ENCODE data around the gene PRRC2B.
"Not testable (repeated sequence)": the region's sequence is repeated elsewhere in the genome, so short reads cannot be mapped to it uniquely, and the experiment has no call there.

The PRRC2B gene

GRCh38 chr9:131491001-131491710, 97.3 kb downstream of the PRRC2B start:
- no peak for DNase-seq

DNA sequence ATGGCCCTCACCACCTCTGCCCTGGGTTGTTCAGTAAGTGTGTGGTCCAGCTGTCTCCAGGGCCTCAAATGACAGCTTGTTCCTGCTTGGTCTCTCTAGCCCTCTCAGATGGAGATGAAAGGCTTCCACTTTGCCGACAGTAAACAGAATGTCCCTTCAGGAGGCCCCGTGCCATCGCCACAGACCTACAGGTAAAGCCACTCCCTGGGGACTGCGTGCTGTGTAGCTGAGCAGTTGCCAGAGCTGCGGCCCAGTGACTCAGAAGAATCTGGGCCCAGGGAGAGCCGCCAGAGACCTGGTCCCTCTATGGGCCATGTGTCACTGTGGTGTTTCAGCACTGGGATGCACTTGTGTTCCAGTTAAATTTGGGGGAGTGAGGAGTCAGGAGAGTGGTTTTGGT, 98.2 kb downstream of the PRRC2B start:
- no peak for DNase-seq

- DNase-seq, result no peak
These were observed 100.5 kb downstream of the PRRC2B start for GRCh38 chr9:131494296-131494870.

DNA sequence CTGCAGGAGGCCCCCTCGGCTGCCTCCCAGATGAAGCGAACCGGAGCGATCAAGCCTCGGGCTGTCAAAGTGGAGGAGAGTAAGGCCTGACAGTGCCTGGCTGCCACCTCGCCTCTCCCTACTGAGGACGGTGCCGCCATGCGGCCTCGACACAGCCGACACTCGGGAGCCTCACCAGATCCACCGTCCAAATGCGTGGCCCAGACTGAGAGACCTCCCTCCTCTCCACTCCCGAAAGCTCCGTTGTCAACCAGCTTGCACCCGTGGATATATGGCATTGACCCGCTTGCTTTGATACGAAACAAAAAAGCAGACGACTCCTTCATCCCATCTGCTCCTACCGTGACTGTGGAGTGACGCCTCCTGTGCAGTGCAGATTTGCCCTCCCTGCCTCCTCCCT, 101.9 kb downstream of the PRRC2B start:
- no peak for DNase-seq

DNA sequence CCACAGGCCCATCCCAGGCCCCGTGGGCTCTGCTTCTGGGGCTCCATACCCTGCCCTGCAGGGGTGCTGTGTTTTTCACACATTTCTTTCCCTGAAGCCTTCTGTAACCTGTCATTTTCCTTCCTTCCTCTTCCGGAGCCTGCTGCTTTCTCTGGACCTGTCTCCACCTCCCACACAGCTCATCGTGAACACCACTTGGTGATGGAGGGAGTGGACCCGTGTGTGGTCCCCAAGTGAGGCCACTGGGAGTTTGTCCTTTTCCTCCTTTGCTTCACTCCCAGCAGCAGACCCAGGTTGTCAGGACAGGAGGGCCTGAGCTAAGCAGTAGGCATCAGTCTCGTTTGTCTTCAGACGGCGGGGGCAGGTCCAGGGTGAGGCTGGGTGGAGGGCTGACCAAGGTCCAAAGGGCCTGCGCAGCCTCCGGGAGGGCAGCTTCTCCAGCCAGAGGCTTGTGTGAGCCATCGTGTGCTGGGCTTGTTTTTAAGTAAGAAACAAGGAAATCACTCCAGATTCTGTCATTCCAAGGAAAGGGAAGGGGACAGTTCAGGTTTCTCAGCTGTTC, 103.0 kb downstream of the PRRC2B start:
- DNase-seq, result no peak

GRCh38 chr9:131499254-131499767, 105.4 kb downstream of the PRRC2B start:
- DNase-seq, result no peak

DNA sequence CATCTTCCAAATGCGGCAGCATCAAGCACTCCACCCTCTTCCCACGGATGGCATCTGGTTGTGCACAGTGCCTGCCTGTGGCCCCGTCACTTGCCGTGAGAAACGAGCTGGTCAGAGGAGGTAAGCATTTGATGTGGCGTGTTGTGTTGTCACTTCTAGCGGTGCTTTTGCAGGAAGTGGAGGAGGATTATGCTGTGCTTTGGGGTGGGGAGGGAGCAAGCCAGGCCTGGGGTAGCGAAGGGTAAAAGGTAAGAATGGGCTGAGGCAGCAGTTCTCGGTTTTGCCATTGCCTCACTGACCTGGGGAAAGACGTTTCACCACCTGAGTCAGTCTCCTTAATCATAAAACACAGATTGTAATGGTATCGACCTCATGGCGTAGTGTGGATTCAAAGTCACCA, 106.5 kb downstream of the PRRC2B start:
- DNase-seq, result no peak

GRCh38 chr9:131500939-131501541, 107.2 kb downstream of the PRRC2B start:
- peak; percentile 57 for DNase-seq

GRCh38 chr9:131502781-131503625, 109.1 kb downstream of the PRRC2B start, which contains the start of gene POMT1:
Gene POMT1, plus strand, starts transcription at chr9:131502918. Its CDS starts 1,301 bp downstream, at chr9:131504219.
- peak; percentile 70 for DNase-seq

GRCh38 chr9:131503626-131504465, 110.0 kb downstream of the PRRC2B start:
- DNase-seq, result peak; percentile 8

DNA sequence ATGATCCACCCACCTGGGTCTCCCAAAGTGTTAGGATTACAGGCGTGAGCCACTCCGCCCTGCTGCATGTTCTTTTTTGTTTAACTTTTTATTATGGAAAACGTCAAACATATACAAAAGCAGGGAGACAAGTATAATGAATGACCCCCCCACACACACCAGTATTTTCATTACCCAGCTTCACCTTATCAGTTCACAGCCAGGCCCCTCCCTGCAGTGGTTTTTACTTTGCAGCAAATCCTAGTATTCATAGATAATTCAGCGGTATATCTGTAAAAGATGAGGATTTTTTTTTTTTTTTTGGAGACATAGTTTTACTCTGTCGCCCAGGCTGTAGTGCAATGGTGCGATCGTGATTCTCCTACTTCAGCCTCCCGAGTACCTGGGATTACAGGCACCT, 111.1 kb downstream of the PRRC2B start:
- DNase-seq, result no peak

DNA sequence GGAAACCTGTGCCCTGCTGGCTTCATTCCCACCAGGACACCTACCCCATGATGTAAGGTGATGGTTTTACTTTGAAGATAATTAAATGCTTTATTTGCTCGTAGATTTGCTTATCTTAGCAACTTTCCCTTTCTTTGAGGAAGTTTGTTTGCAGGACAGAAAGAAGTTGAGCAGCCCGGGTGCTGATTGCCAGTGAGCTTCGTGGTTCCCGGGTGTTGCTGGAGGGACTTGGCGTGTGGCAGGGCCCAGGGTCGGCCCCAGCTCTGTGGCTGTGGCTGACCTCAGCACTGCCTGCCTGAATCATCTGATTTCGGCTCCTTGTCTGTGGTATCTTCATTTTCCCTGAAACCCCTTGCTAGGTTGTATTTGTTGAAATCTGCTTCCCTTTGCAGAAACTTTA, 117.5 kb downstream of the PRRC2B start:
- DNase-seq, result no peak

DNA sequence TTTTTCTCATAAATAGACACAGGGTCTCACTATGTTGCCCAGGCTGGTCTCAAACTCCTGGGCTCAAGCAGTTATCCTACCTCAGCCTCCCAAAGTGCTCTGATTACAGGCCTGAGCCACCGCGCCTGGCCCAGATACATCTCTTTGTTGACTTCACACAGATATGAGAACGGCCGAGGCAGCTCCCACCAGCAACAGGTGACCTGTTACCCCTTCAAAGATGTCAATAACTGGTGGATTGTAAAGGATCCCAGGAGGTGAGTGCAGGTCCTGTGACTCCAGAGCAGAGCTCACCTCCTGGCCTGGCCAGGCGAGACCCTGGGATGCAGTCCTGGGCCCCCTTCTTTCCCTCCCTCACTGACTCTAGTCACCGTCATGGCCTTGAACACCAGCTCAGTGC, 118.0 kb downstream of the PRRC2B start:
- DNase-seq, result no peak

GRCh38 chr9:131513177-131513576, 119.3 kb downstream of the PRRC2B start:
- no peak for DNase-seq

- not testable (repeated sequence) for DNase-seq
These were observed 121.7 kb downstream of the PRRC2B start for GRCh38 chr9:131515559-131516031.

DNA sequence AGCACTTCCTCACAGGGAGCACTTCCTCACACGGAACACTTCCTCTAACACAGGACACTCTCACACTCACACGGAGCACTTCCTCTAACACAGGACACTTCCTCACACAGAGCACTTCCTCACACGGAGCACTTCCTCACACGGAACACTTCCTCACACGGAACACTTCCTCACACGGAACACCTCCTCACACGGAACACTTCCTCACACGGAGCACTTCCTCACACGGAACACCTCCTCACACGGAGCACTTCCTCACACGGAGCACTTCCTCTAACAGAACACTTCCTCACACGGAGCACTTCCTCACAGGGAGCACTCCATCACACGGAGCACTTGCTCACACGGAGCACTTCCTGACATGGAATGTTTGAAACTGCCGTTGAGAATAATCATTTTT, 122.2 kb downstream of the PRRC2B start:
- no peak for DNase-seq

GRCh38 chr9:131516930-131517329, 123.0 kb downstream of the PRRC2B start:
- DNase-seq, result no peak

DNA sequence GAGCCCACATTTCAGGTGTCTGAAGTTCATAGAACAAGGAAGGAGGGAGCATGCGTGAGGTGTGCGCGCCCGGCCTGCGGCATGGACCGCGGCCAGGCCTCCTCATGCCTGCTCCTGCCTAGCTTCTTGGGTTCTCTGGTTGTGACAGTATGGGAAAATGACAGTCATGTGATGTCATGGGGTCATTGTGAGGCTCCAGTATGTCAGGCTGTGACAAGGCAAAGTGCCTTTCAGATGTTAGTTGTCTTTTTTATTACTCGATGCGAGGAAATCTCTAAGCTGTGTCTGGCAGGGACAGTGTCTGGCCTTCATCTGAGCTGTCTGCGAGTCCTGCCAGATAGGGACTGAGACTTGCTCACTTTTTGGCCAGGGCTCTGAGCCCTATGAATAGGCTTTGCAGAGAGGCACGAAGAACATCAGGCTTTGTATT, 123.9 kb downstream of the PRRC2B start:
- DNase-seq, result no peak

DNA sequence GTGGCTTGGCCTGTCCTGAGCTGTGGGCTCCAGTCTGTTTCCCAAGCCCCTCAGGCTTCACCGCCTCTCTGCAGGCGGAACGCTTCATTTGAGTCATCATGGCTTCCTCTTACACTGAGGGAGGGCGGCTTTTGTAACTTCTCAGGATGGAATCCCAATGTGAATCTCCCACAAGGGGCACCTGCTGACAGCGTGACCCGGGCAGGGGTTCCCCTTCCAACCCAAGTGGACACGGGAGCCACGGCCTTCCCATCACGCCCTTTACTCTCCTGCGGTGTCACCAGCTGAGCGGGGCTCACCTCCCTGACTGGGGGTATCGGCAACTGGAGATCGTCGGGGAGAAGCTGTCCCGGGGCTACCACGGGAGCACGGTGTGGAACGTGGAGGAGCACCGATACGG, 124.7 kb downstream of the PRRC2B start:
- no peak for DNase-seq

DNA sequence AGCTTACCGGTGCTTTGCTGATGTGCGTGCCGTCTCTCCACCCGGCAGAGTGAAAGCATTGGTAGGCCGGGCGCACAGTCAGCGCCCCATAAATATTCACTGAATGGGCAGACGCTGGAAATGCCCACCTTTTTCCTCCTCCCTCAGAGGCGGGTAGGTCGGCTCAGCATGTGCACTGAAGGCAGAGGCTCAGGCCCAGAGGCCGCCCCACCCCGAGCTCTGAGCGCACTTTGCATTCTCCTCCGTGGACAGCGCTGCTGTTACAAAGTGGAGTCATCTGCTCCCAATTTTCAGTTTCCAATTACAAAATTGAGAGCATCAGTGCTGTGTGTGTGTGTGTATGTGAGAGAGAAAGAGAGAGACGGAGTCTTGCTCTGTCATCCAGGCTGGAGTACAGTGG, 126.6 kb downstream of the PRRC2B start:
- no peak for DNase-seq

DNA sequence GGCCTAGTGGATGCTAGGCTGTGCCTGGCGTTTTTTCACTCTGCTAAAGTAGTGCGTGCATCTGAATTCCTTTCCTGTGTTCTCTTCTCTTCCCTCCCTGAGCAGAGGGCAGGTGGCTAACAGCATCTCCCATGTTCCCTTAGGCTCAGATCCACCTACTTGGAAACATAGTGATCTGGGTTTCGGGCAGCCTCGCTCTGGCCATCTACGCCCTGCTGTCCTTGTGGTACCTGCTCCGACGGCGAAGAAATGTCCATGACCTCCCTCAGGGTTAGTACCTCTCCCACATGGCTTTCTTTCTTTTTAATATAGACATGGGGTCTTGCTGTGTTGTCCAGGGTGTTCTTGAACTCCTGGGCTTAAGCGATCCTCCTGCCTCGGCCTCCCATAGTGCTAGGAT, 127.3 kb downstream of the PRRC2B start:
- DNase-seq, result no peak

DNA sequence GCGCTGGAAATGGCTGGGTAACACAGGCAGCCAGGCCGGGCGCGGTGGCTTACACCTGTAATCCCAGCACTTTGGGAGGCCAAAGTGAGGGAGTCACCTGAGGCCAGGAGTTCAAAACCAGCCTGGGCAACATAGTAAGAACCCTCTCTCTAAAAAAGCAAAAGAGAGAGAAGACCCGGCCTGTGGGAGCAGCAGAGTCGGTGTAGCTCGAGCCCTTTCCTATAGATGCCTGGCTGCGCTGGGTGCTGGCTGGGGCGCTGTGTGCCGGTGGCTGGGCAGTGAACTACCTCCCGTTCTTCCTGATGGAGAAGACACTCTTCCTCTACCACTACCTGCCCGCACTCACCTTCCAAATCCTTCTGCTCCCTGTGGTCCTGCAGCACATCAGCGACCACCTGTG, 127.9 kb downstream of the PRRC2B start:
- no peak for DNase-seq
